GM18909 (cell line): Measurements from ENCODE around the gene DNASE1L1.

ENCODE experiments used
- ATAC-seq: cut with Tn5 transposase; IDR thresholded peaks from one replicate; pipeline ENCODE4 v1.9.1; 2021; ENCODE audit warnings: mild to moderate bottlenecking; ENCODE audit not compliant: unreplicated experiment, poor library complexity

DNASE1L1 gene

GRCh38 chrX:154409222-154409871, at the start of gene DNASE1L1:
TSS of gene DNASE1L1 (minus strand) at chrX:154409254. CDS start at chrX:154405568, 3,686 bp downstream.
- peak; percentile 38 for ATAC-seq

GRCh38 chrX:154458116-154458953, 49.3 kb upstream of the DNASE1L1 start, which contains the start of gene PLXNA3:
TSS of gene PLXNA3 (plus strand) at chrX:154458281. CDS start at chrX:154460184, 1,903 bp downstream.
- peak; percentile 49 for ATAC-seq

GRCh38 chrX:154457491-154458115, 48.5 kb upstream of the DNASE1L1 start:
- peak; percentile 41 for ATAC-seq

GRCh38 chrX:154452823-154453222, 43.8 kb upstream of the DNASE1L1 start:
- no peak for ATAC-seq

- no peak for ATAC-seq
These were observed 41.3 kb upstream of the DNASE1L1 start for GRCh38 chrX:154450312-154450711.

GRCh38 chrX:154449618-154450017, 40.6 kb upstream of the DNASE1L1 start:
- no peak for ATAC-seq

- ATAC-seq, result no peak
These were observed 39.4 kb upstream of the DNASE1L1 start for GRCh38 chrX:154448484-154448883.

- ATAC-seq, result no peak
These were observed 37.4 kb upstream of the DNASE1L1 start for GRCh38 chrX:154446430-154446829.

- ATAC-seq, result no peak
These were observed 36.7 kb upstream of the DNASE1L1 start for GRCh38 chrX:154445776-154446175.

GRCh38 chrX:154444755-154445246, 35.7 kb upstream of the DNASE1L1 start:
- ATAC-seq, result no peak

GRCh38 chrX:154443992-154444754, 35.1 kb upstream of the DNASE1L1 start, which contains the start of gene FAM50A:
TSS of gene FAM50A (plus strand) at chrX:154444141. CDS start at chrX:154444236, 95 bp downstream.
- ATAC-seq, result peak; percentile 74

- ATAC-seq, result no peak
These were observed 34.4 kb upstream of the DNASE1L1 start for GRCh38 chrX:154443479-154443910.

GRCh38 chrX:154441984-154442707, 33.1 kb upstream of the DNASE1L1 start:
- no peak for ATAC-seq

- no peak for ATAC-seq
These were observed 32.5 kb upstream of the DNASE1L1 start for GRCh38 chrX:154441564-154441963.

- no peak for ATAC-seq
These were observed 31.7 kb upstream of the DNASE1L1 start for GRCh38 chrX:154440623-154441357.

GRCh38 chrX:154439841-154440240, 30.8 kb upstream of the DNASE1L1 start:
- ATAC-seq, result no peak

GRCh38 chrX:154437971-154438893, 29.2 kb upstream of the DNASE1L1 start:
- ATAC-seq, result no peak
